NCI-H128 (cell line): ENCODE results near the gene DAB1.

Experiments used
- DNase-seq: peaks from one replicate; lab custom pipeline; 2025; ENCODE audit not compliant: unreplicated experiment; lab: John Stamatoyannopoulos, UW

Gene DAB1

DNA sequence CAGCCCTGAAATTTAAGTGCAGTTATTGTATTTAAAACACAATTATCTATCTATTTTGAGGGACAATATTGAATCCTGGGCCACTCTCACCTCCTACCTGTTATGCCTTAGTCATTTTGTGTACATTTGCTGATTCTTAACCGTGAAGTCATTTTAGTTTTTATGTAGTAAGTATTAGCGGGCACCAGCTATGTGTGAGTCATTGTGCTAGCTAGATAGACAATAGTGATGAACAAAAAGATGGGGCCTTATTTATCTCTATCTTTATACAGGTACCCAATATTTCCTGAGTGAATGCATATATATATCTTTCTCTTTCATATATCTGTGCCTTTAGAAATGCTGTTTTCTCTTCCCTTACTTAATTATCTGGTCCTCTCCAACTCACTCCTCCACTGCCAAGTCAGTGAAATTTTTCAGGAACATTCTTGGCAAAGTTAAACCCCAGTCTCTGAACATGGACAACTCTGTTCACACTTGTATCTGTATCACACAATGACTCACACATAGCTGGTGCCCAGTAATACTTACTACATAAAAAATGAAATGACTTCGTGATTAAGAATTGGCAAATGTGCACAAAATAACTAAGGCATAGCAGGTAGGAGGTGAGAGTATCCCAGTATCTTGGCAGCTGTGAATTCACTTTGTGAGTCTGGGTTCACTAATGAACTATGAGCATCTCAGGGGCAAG lies 292.0 kb downstream of the DAB1 start:
- no peak for DNase-seq

DNA sequence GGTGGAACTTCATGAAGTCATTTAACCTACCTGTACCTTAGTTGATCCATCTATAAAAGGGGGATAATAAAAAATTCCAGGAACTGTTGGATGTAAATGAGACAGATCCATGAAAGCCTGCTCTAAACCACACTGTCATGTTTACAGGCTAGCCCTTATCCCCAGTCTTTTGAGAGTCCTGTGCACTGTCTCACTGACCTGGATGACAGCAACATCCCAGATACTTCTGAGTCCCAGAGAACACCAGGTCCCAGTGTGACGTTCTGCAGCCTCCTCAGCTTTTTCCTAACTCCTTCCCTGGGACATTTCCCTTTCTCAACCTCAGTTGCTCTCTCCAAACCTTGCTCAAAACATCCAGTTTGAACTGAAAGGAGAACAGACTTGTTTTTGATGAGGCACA lies 292.6 kb downstream of the DAB1 start:
- no peak for DNase-seq

DNA sequence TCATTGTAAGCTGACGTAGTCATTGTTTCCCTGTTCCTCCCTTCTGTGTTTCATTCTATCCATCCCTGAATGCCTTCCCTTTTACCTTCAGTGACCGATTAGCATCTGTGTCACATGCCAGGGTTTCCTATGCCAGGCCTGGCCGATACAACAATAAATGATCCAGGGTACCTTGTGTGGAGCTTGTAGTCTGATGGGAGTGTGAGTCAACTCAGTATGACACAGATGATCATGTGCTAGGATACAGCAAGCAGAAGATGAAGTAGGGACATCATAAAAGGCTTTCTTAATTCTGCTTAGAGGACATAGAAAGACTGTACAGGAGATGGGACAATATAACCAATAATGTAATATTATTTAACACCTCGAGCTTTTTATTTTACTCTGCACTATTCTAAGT lies 294.0 kb downstream of the DAB1 start:
- no peak for DNase-seq

DNA sequence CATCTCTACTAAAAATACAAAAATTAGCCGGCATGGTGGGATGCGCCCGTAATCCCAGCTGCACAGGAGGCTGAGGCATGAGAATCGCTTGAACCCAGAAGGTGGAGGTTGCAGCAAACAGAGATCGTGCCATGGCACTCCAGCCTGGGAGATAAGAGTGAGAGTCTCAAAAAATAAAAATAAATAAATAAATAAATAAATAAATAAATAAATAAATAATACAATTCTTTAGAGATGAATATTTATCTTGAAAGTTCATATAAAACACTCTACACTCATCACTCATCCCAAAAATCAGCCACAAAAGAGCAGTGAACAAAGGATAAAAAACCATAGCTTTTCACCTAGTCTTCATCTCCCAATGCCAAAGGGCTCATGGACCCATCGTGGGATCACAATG lies 295.9 kb downstream of the DAB1 start:
- DNase-seq = no peak

DNA sequence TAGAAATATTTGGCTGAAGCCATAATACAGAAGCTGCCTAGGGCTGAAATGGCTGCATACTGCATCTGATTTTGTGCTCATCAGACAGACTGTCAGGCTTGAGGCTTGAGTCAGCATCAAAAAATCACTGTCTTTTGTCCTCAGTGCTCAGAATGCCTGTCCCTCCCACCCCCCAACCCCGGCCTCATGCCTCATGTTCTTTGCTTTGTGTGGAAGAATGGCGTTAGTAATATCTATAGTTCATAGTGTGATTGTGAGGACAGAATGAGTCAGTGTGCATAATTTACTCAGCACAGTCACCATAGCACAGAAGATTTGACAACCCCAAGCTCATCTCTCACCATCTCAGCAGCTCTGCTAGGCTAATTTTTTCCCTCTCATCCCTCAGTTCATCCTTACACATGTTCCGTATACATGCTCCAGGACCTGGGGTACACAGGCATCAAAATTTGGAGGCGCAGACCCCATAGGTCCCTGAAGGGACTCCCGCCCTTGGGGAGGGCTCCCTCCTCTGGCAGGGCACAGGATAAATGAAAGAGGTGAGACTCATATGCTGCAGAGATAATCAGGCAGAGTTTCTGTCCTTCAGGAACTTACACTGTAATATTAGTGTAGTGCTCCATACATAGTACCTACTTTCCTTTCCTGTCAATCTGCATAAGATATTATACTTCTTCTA lies 299.0 kb downstream of the DAB1 start:
- no peak for DNase-seq

DNA sequence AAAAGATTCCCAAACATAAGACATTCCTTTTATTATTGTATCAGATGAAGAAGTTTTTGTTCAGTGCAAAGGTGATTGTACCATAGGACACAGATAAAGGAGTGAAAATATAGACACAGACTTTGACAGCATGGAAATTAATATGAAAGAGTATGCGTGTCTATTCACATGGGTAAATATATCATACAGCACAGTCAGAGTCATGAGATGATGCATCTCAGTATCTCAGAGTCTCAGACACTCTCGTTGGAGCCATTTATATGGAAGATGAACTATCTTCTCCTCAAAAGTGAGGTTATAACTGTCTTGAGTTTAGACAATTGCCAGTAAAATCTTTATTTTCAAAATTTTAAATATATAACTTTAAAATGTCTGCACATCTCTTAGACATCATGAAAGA lies 299.7 kb downstream of the DAB1 start:
- DNase-seq = no peak

DNA sequence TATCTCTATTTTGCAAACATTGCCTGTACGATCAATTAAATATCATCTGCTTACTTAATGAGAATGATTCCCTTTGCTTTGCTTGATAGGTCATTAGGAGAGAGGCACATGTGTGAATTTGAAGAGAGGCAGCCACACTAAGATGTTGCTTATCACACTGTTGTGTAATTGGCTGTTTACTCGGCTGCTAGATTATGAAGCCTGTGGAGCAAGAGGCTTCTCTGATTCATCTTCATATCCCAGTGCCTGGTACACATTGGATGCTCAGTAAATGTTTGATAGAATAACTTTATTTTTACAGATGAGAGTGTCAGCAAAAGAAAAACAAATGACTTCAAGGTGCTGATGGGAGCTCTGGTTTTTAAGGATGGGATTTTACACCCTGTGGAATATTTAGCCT lies 301.8 kb downstream of the DAB1 start:
- DNase-seq = no peak

DNA sequence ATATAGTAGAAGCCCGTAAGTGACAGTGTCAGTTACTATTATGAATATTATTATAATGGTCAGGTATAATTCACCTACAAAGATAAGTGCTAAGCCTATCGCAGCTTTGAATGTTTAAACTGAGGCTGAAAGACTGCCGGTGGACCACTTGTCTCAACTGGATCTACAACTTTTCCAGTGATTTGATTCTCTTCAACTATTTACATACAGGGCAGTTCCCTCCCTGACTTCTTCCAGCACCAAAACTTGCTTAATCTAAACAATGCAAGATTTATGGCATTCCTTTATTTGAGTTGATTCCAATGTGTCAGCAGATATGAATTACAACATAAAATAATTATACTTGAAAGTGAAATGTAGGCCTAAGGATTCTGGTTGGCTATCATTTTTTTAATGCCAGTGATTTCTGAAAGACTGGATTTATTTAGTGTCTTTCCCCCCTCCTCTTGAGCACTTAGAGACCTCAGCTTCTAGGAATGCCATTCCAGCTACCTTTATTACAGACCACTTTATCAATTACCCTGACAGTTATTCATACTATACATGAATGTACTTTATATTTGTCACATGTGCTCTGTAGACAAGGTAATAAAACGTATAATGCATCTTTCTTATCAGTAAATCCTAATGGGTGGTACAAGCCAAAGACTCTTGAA lies 304.8 kb downstream of the DAB1 start:
- DNase-seq = no peak

DNA sequence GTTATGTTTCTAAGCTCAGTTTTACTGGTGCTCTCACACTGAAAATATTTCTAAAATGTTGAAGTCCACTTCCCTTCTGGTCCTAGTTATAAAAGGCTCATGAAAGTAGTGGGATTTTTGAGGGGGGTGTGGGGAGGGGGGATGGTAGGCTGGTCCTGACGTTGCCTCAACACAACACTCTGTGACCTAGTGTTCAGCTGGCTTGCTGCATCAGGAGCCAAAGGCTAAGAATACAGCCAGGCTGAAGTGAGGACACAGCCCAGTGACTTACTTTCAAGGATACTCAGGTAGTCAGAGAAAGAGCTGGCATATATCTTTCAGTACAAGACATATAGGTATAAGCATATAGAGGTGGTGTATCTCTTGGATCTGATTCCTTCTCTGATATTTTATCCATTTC lies 306.1 kb downstream of the DAB1 start:
- no peak for DNase-seq

DNA sequence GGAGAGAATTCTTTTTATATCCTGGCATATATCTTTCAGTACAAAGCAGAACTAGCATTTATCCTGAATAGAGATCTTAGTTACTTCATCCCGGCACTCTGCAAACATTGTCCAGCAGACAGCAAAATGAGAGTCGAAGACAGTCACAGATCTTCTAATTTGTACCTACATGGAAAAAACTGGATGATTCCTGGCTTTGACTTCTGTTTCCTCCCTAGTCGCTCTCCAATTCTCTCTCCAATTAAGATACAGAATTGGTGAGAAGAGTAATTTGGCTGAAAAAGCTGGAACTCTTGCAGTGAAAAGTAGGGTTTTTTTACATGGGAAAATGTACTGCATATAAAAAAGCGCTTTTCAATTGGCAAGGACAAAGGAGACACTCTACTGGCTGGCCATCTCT lies 307.0 kb downstream of the DAB1 start:
- no peak for DNase-seq

DNA sequence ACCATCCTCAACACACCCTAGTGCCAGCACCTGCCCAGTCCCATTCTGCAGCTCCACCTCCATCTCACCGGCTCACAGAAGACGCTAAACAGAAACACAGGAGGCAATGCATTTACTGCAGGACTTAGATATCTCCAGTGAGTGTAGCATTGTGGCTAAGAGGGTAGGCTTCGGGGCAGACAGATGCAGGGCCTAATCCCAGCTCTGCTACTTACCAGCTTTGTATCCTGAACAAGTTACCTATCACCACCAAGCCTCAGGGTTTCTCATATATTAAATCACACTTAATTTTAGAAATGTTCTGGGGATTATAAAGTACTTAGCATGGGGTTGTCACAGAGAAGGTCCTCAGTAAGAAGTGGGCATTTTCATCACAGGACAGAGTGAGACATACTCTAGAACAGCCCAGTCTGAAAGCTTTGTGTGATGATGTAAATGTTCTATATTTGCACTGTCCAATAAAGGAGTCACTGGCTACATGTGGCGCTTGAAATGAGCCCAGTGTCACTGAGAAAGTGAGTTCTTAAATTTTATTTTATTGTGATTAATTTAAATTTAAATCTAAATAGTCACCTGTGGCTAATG lies 308.7 kb downstream of the DAB1 start:
- DNase-seq = no peak

DNA sequence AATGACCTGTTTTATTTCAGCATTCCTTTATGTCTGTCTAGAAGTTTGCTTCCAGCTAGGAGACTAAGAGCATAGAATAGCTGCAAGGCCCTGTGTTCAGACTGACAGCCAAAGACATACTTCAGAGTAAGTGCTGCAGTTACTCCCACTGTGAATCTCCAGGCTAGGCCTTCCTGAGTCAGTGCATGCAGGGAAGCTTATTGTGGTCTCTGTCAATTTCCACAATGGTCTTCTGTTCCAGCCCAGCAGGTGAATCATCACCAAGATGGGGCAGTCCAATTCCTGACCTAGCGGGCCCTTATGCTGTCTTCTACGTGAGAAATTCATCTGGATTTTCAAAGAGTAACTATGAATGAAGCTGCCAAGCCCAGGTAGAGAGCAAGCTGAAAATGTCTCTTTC lies 311.7 kb downstream of the DAB1 start:
- no peak for DNase-seq

DNA sequence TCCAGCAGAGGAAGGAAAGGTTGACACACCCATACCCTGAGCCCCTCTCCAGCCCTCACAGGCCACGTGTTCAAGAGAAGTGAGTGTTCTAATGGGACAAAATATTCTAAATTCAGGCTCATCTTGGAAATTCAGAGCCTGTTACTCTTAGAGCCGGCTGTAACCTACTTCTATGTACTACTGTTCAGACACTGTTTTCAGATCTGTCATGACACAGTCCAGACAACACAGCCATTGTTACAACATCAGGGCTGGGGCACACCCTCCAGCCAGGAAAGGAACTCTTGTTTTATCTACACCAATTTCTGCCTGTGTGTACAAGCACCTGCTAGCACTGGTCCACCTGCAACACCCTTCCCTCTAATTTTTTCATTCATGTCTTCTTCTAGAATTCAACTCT lies 312.7 kb downstream of the DAB1 start:
- no peak for DNase-seq

DNA sequence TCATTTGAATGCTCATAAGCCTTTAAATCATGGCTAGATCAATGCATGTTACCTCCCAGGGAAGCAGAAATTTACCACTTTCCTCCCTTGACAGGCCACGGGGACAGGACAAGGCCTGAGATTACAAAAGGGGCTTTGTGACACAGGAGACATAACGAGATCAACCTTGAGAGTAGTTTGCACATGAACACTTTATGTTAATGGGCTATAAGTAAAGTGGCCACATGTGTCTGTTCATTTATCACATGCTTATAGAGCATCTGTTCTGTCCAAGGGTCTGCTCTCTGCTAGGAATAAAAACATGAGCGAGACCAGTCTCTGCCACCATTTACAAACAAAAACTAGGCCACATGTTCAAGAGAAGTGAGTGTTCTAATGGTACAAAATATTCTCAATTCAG lies 314.0 kb downstream of the DAB1 start:
- DNase-seq = no peak

DNA sequence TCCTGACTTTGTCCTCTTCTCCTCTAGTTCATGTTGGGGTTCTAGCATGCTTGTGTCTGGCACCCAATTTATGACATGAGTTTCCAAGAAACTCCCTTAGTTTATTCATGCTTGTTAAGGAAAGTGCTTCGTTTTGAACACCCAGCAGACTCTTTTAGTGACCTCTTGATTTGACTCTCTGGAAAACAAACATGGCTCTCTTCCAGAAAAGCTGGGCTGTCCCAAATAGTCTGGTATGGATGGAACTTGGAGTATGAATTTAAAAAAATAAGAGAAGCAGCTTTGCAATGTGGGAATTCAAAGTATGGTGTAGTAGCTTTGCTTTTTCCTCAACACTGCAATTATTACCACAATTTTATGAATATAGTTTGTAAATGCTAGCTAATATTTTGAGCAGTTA lies 314.6 kb downstream of the DAB1 start:
- DNase-seq = no peak

DNA sequence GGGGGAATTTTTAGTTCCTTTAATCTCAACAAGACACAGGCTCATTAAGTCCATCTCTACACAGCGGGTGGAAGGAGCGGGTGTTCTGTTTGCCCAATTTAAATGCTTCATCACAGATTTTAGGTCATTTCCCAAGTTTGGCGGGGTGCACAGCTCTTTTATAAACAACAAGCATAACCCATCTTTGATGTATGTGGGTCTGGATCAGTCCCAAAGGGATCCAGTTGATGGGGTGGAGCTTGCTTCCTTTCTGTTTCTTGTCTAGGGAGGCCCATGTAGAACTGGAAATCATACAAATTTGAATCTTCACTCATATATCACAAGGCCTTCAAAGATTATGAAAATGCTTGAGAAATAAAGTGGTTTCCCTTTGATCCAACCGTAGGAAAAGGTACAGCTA lies 317.6 kb downstream of the DAB1 start:
- no peak for DNase-seq

DNA sequence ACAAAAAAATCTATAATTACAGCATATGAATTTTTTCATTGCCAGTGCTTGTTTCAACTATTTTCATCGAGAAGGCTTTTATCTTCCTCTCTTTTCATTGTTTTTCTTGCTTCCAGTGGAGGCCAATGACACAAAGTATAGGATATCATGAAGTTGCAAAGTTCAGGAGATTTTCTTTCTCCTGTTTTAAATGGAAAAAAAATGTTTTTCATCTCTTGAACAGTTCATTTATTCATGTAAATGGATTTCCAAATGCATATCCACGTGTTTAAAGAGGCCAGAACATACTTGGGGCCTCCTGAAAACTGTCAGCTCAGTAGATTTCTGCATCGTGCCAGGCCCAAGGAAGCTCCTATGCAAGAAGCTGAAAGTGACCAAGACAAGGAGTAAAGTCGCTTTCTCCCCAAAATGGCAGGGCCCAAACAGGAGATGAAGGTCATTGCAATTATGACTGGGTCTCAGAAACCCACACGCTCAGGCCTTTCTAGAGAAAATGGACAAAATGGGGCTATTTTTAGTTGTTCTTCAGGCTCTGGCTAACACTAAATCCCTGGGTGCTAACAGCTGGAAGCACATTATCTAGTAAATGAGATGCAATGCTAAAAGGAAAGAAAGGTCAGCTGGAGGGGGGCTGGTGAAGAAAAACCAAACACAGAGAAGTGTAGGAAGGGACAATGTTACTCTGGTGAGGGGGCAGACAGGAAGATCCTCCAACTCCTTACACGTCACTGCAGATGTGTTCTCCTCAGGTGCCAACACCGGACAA lies 321.1 kb downstream of the DAB1 start:
- no peak for DNase-seq

DNA sequence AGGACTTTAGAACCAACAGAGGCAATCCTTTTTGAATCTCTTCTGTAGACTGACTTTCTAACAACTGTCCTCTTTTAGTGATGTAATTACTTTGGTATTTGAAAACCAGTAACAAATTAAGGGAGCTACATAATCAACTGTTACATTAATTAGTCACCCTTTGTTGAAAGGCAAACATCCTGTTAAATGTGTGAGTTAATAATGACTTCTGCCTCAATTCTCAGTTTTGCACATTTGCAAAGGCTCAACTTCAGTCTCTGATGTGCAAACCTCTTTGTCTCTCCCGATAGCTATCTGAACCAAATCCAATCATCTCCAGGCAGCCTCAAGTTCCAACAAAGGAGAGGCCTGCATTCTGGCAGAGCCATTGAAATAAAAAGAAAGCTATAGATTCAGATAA lies 322.7 kb downstream of the DAB1 start:
- DNase-seq = no peak

DNA sequence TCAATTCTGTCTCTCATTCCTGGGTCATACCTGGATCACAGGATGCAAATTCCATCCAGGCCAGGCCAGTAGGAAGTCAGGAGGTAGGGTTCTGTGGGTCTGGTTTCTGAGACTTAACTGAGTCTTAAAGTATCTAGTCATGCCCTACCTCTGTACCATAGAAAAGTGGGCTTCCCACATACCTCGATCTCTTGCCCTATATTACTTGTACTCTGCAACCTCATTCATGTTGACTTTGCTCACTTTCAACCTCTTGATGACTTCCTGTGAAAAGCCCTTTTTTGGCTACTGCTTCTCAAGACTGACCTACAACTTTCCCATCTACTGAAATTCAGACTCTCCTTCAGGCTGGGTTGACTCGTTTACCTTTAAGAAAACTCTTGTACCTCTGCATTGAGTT lies 329.1 kb downstream of the DAB1 start:
- DNase-seq = no peak

DNA sequence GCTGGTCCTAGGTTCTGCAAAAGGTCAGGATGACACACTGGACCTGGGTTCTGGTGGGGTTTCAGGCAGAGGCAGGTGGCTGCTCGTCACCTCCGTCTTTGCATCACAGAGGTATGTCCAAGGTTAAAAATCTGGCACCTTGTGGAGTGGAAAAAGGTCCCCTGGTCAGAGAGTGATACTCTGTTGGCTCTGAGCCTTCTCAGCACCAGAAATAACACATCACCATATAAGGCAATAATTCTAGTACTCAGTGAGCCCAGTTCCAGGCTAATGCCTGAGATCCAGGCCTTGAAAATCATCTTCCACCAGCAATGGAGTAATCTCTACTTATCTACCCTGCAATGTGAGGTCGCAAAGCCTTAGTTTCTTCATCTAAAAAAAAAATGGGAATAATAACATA lies 330.7 kb downstream of the DAB1 start:
- DNase-seq = no peak

DNA sequence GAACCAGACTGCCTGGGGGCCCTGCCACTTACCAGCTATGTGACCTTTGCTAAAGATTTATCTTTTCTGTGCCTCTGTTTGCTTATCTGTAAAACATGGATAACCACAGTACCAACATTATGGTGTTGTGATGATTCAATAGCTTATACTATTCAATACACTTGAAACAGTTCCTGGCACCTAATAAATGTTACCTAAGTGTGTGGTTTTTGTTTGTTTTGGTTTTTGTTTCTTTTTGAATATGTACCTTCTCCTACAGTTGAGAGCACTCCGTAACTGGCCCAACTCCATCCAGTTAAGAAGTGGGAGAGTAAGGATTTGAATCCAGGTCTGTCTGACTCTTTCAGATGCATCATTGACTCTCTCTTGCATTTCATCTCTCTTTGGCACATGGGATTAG lies 332.2 kb downstream of the DAB1 start:
- no peak for DNase-seq
